Stomach (tissue), 4 donors: Measurements from ENCODE around the gene MARCHF3.

Source experiments
- POLR2AphosphoS5 ChIP-seq, 3 donors: sonication (generic); formaldehyde crosslinking; IDR thresholded peaks; one replicate each; pipeline ENCODE4 v1.6.1; 2016; ENCODE audit warnings: antibody characterized with exemption in 3 of 3
- TF ChIP-seq, protein P1 (sequence below), 7 experiments: fragments of 450-650 bp in 4 of 7; fragments of 200-600 bp in 3 of 7; sonication (generic) in 3 of 7; IDR thresholded peaks; one replicate each; pipeline ENCODE4 v1.5.1; 2016 to 2019; ENCODE audit warnings: antibody characterized with exemption in 7 of 7, control low read depth in 2 of 7, mild to moderate bottlenecking in 1 of 7

DNA sequence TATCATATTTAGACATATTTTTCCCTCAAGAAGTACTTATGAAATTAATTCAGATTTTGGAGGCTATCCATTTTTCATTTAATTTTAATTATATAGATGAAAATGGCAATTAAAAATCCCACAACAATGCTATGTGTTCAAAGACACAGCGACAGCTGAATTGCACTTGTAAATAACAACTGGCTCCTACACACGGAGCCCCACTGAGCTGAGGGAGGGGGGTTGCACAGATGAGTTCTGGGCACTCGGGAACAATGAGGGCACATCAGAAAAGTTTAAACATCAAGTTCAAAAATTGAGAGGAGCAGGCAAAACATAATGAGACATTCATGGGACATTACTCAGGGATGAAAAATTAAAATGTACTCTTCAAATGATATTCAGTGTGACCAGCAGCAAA, 104.9 kb downstream of the MARCHF3 start:
- TF ChIP-seq, protein P1, sequence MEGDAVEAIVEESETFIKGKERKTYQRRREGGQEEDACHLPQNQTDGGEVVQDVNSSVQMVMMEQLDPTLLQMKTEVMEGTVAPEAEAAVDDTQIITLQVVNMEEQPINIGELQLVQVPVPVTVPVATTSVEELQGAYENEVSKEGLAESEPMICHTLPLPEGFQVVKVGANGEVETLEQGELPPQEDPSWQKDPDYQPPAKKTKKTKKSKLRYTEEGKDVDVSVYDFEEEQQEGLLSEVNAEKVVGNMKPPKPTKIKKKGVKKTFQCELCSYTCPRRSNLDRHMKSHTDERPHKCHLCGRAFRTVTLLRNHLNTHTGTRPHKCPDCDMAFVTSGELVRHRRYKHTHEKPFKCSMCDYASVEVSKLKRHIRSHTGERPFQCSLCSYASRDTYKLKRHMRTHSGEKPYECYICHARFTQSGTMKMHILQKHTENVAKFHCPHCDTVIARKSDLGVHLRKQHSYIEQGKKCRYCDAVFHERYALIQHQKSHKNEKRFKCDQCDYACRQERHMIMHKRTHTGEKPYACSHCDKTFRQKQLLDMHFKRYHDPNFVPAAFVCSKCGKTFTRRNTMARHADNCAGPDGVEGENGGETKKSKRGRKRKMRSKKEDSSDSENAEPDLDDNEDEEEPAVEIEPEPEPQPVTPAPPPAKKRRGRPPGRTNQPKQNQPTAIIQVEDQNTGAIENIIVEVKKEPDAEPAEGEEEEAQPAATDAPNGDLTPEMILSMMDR (IDR thresholded peaks at IDR 0.05) = no peak
- TF ChIP-seq POLR2AphosphoS5 (IDR thresholded peaks at IDR 0.05) = no peak
